Dendritic cell treated with granulocyte-macrophage colony-stimulating factor and Interleukin-4, amounts not matched to agents 40 ng/mL and 50 ng/mL, for 4 days (primary cell): ENCODE measurements around the gene ACMSD.
"Not testable (repeated sequence)": the region's sequence is repeated elsewhere in the genome, so short reads cannot be mapped to it uniquely, and the experiment has no call there.

Experiments used
- H3K27ac Mint-ChIP-seq: one replicate; pipeline ENCODE4 v1.8.0; 2022; ENCODE audit warnings: mild to moderate bottlenecking, mixed read lengths
- H3K27me3 Mint-ChIP-seq: one replicate; pipeline ENCODE4 v1.8.0; 2022; ENCODE audit warnings: mild to moderate bottlenecking, mixed read lengths
- H3K36me3 Mint-ChIP-seq: one replicate; pipeline ENCODE4 v1.8.0; 2022; ENCODE audit warnings: low read depth, mixed read lengths
- H3K4me1 Mint-ChIP-seq: one replicate; pipeline ENCODE4 v1.8.0; 2022; ENCODE audit warnings: low read depth, mixed read lengths
- H3K4me3 Mint-ChIP-seq: one replicate; pipeline ENCODE4 v1.8.0; 2022; ENCODE audit warnings: mild to moderate bottlenecking, moderate library complexity, mixed read lengths
- H3K9me3 Mint-ChIP-seq: one replicate; pipeline ENCODE4 v1.8.0; 2022; ENCODE audit warnings: mixed read lengths
- intact Hi-C: fragments of 100-400 bp; cut with micrococcal nuclease; formaldehyde crosslinking; loops from one replicate; pipeline ENCODE4 v1.15.0; 2022

The ACMSD gene

DNA sequence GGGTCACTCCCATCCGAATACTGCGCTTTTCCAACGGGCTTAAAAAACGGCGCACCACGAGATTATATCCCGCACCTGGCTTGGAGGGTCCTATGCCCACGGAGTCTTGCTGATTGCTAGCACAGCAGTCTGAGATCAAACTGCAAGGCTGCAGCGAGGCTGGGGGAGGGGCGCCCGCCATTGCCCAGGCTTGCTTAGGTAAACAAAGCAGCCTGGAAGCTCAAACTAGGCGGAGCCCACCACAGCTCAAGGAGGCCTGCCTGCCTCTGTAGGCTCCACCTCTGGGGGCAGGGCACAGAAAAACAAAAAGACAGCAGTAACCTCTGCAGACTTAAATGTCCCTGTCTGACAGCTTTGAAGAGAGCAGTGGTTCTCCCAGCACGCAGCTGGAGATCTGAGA is 12.7 kb upstream of the ACMSD start:
- H3K4me1 Mint-ChIP-seq, H3K4me3 Mint-ChIP-seq, H3K27ac Mint-ChIP-seq, H3K27me3 Mint-ChIP-seq, H3K36me3 Mint-ChIP-seq, intact Hi-C loops, H3K9me3 Mint-ChIP-seq: not testable (repeated sequence)

DNA sequence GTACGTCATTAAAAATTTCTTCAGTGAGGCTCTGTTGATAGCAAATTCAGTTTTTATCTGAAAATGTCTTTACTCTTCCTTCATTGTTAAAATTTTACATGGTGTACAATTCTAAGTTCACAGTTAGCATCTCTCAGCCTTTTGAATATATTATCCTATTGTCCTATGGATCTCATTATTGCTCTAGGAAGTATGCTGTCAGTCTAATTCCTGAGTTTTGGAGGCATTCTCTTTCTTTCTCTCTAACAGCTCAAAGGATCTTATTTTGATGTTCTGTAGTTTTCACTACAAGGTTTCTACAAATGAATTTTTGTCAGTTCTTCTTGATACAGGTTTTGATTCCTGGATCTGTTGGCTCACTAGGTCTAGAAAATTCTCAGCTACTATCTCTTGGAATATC is 2.9 kb upstream of the ACMSD start:
- Mint-ChIP-seq H3K27ac (no peak overlapping the region), H3K27me3 (peaks cover 3% of the 10 kb centered on the region), H3K4me3 (no peak overlapping the region), H3K4me1 (no peaks in the 10 kb centered on the region), H3K36me3 (no peaks in the 10 kb centered on the region), H3K9me3 (peaks cover 26% of the 10 kb centered on the region)
- intact Hi-C loops: no loop called here

DNA sequence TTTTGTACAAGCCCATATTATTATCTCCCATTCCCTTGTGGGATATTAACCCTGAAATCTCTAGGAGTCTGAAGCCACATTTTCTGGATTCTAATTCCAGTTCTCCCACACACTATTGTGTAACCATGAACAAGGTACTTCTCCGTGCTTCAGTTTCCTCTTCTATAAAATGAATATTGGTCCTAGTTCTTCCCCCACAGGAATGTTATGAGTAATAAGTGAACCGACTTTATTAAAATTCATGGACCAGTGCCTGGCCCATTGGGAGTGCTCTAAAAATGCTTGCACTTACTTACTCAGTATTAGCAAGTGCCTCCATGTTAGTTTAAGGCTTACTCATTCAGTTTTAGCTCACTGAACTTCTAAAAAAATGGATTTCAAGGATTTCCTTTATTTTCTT is 1.4 kb upstream of the ACMSD start:
- Mint-ChIP-seq H3K27me3 (peaks cover 3% of the 10 kb centered on the region), H3K4me1 (no peaks in the 10 kb centered on the region), H3K36me3 (no peaks in the 10 kb centered on the region), H3K9me3 (peaks cover 26% of the 10 kb centered on the region), H3K27ac (no peak overlapping the region), H3K4me3 (no peak overlapping the region)
- intact Hi-C loops: no loop called here

DNA sequence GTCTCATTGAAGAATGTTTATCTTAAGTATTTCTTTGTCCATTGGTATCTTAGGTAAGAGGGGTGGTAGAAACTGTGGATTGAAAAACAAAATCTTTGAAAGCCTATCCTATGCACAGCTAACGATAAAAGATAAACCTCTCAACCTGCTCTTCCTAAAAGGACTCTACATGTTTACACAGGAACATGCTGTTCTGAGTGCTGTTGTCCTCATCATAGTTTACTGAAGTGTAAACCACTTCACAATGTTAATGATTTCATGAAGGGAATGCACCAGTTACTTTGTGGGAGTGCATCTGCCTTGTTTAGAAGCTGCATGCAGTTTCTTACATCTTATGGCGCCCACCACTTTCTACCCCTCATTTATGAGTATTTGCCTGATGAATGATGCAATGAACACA is 1.2 kb downstream of the ACMSD start:
- no peaks in the 10 kb centered on the region for H3K4me1 Mint-ChIP-seq
- intact Hi-C loops: no loop called here
- peaks cover 3% of the 10 kb centered on the region for H3K27me3 Mint-ChIP-seq
- H3K36me3 Mint-ChIP-seq: no peaks in the 10 kb centered on the region
- no peak overlapping the region for H3K27ac Mint-ChIP-seq
- H3K9me3 Mint-ChIP-seq: peaks cover 20% of the 10 kb centered on the region
- no peak overlapping the region for H3K4me3 Mint-ChIP-seq

DNA sequence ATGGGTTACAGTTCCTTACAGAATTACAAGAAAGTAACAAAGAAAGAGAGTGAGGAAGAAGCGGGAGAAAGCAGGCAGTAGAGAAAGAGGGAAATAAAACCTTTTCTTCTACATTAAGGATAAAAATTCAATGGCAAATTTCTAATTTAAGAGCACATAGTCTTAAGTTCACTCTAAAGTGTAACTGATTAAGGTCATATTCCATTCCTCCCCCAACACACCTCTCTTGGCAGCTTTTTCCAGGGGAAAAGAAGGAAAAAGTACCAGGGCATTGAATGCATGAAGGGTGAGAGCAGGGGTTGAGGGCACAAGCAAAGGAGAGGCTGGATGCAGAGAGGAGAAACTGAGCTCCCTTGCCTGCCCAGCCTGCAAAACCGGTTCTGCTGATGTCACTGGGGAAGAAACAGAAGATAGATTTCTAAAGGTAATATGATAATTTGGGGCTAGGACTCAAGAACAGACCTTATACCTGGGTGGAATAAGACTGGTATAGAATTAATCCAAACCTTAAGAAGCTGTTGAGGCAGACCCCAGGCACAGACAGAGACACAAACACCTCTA is 4.6 kb downstream of the ACMSD start:
- H3K36me3 Mint-ChIP-seq: no peaks in the 10 kb centered on the region
- no peaks in the 10 kb centered on the region for H3K4me1 Mint-ChIP-seq
- H3K27me3 Mint-ChIP-seq: peaks cover 3% of the 10 kb centered on the region
- H3K27ac Mint-ChIP-seq: no peak overlapping the region
- H3K4me3 Mint-ChIP-seq: no peak overlapping the region
- no peaks in the 10 kb centered on the region for H3K9me3 Mint-ChIP-seq
- intact Hi-C loops: no loop called here

DNA sequence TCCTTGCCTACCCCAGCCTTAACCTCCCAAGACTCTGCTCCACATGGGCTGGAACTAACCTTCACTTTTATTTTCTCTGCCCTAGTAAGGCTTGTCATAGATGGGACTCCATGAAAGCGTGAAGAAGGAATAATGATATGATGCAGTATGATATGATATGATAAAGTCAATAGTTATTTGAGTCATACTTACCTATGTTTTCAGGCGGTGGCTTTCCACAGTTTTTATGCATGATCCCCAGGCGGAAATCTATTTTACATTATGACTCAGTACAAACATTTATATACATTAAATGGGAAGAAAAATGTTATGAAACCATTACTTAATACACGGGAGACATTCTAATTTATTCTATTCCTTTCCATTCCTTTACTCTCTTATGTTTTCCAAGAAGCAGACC is 5.6 kb downstream of the ACMSD start:
- Mint-ChIP-seq H3K4me1 (no peaks in the 10 kb centered on the region), H3K27ac (no peak overlapping the region), H3K27me3 (peaks cover 3% of the 10 kb centered on the region), H3K9me3 (no peaks in the 10 kb centered on the region), H3K36me3 (no peaks in the 10 kb centered on the region), H3K4me3 (no peak overlapping the region)
- intact Hi-C loops: no loop called here

DNA sequence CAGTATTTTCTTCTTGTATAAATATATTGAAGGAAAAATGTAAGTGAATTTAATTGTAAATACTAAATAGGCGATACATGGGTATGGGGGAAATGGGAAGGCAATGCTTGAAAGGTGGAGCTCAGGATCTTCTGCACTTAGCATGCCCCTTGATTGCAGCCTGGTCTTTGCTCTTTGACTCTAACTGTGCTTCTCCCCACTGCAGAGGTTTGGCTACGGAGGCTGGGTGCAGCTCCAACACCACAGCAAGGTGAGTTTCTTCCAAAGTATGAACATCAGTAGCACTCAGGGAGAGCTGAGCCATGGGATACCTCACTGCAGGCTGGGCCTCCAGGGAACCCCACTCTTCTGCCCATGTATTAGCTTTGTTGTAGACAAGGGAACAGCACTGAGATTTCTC is 6.6 kb downstream of the ACMSD start:
- intact Hi-C loops: no loop called here
- peaks cover 3% of the 10 kb centered on the region for H3K27me3 Mint-ChIP-seq
- no peak overlapping the region for H3K27ac Mint-ChIP-seq
- no peaks in the 10 kb centered on the region for H3K36me3 Mint-ChIP-seq
- no peak overlapping the region for H3K4me3 Mint-ChIP-seq
- no peaks in the 10 kb centered on the region for H3K9me3 Mint-ChIP-seq
- no peaks in the 10 kb centered on the region for H3K4me1 Mint-ChIP-seq

DNA sequence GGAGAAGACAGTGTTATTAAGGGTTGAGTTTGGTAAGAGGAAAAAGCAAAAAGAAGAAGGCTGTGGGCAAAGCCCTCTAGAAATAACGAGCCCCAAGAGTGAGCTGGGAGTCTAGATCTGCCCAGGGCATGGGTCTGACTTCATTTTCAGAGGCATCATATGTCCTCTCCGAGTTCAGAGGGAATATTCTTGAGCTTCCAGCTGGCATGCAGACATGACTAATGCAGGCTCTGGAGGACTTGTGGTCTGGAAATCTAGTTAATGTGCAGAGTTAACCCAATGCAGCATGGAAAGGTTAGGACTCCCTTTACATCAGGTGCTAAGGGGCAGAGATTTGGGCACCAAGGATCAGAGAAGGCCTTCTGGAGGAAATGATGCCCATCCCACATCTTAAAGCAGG is 7.3 kb downstream of the ACMSD start:
- no peaks in the 10 kb centered on the region for H3K36me3 Mint-ChIP-seq
- H3K9me3 Mint-ChIP-seq: no peaks in the 10 kb centered on the region
- H3K4me1 Mint-ChIP-seq: no peaks in the 10 kb centered on the region
- intact Hi-C loops: no loop called here
- peaks cover 1% of the 10 kb centered on the region for H3K27me3 Mint-ChIP-seq
- no peak overlapping the region for H3K4me3 Mint-ChIP-seq
- no peak overlapping the region for H3K27ac Mint-ChIP-seq

DNA sequence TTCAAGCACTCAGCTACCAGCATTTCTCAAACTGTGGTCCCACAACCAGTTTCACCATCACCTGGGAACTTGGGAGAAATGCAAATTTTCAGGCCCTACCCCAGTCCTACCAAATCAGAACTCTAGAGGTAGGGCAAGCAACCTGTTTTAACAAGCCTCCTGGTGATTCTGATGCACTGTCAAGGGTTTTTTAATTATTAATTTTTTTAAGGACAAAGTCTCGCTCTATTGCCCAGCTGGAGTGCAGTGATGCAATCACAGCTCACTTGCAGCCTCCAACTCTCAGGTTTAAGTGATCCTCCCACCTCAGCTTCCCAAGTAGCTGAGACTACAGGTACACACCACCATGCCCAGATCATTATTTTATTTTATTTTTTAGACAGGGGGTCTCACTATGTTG is 7.8 kb downstream of the ACMSD start:
- Mint-ChIP-seq H3K4me1 (no peaks in the 10 kb centered on the region), H3K27ac (no peak overlapping the region), H3K9me3 (no peaks in the 10 kb centered on the region), H3K36me3 (no peaks in the 10 kb centered on the region), H3K4me3 (no peak overlapping the region), H3K27me3 (peaks cover 1% of the 10 kb centered on the region)
- intact Hi-C loops: no loop called here

DNA sequence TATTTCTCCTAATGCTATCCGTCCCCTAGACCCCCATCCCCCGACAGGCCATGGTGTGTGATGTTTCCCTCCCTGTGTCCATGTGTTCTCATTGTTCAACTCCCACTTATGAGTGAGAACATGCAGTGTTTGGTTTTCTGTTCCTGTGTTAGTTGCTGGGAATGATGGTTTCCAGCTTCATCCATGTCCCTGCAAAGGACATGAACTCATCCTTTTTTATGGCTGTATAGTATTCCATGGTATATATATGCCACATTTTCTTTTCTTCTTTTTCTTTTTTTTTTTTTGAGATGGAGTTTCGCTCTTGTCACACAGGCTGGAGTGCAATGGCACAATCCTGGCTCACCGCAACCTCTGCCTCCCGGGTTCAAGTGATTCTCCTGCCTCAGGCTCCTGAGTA is 9.2 kb downstream of the ACMSD start:
- H3K9me3 Mint-ChIP-seq, intact Hi-C loops, H3K27ac Mint-ChIP-seq, H3K27me3 Mint-ChIP-seq, H3K4me3 Mint-ChIP-seq, H3K4me1 Mint-ChIP-seq, H3K36me3 Mint-ChIP-seq: not testable (repeated sequence)

DNA sequence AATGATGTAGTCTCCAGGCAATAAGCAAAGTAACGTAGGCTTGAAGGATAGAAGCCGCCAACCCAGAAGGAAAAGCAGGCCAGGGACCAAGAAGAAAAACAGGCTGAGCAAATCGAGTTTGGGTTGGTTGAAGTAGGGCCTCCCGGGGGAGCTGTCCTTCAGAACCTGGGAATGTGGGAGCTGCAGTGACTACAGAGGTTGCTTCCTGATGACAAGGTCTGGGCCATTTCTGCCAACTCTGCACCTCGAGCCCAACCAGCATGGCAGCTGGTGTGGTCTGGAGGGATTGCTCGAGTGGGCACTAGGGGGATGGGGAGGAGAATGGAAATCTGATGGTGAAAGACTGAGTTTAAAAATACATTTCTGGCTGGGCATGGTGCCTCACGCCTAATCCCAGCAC is 14.1 kb downstream of the ACMSD start:
- Mint-ChIP-seq H3K27me3 (no peaks in the 10 kb centered on the region), H3K36me3 (no peaks in the 10 kb centered on the region), H3K9me3 (no peaks in the 10 kb centered on the region), H3K4me3 (no peak overlapping the region), H3K27ac (no peak overlapping the region), H3K4me1 (no peaks in the 10 kb centered on the region)
- intact Hi-C loops: no loop called here

DNA sequence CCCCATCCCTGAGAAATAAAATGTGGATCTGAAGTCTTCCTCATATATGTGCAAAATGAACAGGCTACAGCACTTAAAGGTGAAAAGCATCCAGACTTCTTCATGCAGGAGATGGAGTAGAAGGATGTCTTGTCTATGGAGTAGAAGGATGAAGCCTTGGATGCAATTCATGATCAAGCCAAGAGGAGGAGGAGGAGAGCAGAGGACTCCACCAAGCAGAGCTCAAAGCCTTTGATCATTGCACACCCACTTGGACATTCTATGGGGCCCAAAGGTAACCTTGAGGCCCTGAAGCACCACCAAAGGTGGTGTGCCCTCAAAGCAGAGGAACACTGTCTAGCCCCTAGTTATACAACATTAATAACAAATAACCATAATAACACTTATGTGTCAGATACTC is 17.3 kb downstream of the ACMSD start:
- H3K27me3 Mint-ChIP-seq: no peaks in the 10 kb centered on the region
- no peaks in the 10 kb centered on the region for H3K36me3 Mint-ChIP-seq
- H3K4me1 Mint-ChIP-seq: no peaks in the 10 kb centered on the region
- H3K9me3 Mint-ChIP-seq: no peaks in the 10 kb centered on the region
- H3K4me3 Mint-ChIP-seq: no peak overlapping the region
- no peak overlapping the region for H3K27ac Mint-ChIP-seq
- intact Hi-C loops: no loop called here

DNA sequence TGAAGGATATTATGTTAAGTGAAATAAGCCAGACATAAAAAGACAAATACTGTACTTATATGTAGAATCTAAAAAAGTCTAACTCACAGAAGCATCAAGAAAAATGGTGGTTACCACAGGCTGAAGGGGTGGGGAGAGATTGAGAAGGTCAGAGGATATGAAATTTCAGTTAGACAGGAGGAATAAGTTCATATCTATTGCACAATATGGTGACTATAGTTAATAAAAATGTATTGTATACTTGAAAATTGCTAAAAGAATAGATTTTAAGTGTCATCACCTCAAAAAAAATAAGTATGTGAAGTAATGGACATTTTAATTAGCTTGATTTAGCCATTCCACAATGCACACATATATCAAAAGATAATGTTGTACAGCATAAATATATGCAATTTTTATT is 19.8 kb downstream of the ACMSD start:
- intact Hi-C loops: no loop called here
- no peaks in the 10 kb centered on the region for H3K27me3 Mint-ChIP-seq

DNA sequence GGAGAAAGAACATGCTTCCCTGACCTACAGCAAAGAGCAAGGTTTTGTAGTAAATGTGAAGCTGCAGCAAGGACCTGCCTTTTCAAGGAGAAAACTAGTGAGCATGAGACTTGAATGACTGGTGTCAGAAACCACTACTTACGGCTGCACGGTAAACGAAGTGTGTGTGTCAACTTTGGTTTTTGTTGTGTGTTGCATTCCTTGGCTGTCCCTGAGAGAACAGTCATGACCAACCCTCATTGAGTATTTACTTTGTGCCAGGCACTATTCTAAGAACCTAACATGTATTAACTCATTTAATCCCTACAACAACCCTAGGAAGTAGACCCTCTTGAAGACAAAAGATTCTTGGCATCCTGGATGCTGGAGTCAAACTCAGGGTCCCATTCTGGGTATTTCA is 22.8 kb downstream of the ACMSD start:
- H3K4me3 Mint-ChIP-seq: no peak overlapping the region

More for the DNA sequence above, 19.8 kb downstream of the ACMSD start:
- H3K4me3 Mint-ChIP-seq: no peak overlapping the region
- H3K9me3 Mint-ChIP-seq: no peaks in the 10 kb centered on the region
- no peaks in the 10 kb centered on the region for H3K36me3 Mint-ChIP-seq
- H3K4me1 Mint-ChIP-seq: no peaks in the 10 kb centered on the region
- no peak overlapping the region for H3K27ac Mint-ChIP-seq

DNA sequence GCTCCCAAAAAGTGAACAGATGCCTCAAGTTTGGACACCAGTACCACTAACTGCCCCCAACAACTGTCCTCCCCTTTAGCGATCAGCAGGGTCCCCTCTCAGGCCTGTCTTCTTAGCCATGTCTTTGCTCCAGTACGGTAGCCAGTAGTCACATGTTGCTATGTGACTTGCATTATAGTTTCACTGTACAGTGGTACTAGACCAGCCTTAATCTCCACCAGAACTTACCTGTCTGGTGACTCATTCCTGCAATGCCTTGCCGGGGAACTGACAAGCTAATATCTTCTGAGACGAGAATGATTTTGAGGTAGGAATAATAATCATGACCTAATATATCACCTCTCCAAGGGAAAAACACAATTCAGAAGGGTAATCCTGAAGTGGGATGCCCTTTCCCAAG is 23.7 kb downstream of the ACMSD start:
- intact Hi-C loops: no loop called here
- H3K4me1 Mint-ChIP-seq: no peaks in the 10 kb centered on the region
- H3K27me3 Mint-ChIP-seq: no peaks in the 10 kb centered on the region
- H3K4me3 Mint-ChIP-seq: no peak overlapping the region
- H3K27ac Mint-ChIP-seq: no peak overlapping the region
- H3K9me3 Mint-ChIP-seq: no peaks in the 10 kb centered on the region
- H3K36me3 Mint-ChIP-seq: no peaks in the 10 kb centered on the region

More for the DNA sequence above, 22.8 kb downstream of the ACMSD start:
- Mint-ChIP-seq H3K27me3 (no peaks in the 10 kb centered on the region), H3K27ac (no peak overlapping the region), H3K9me3 (no peaks in the 10 kb centered on the region), H3K36me3 (no peaks in the 10 kb centered on the region), H3K4me1 (no peaks in the 10 kb centered on the region)
- intact Hi-C loops: no loop called here
